ENCODE results near the gene MAP1S.
"Not testable (repeated sequence)": the region's sequence is repeated elsewhere in the genome, so short reads cannot be mapped to it uniquely, and the experiment has no call there.

The MAP1S gene

GRCh38 chr19:17762505-17763229 is 43.4 kb downstream of the MAP1S start:
- DNase-seq (ENCODE audit: low read depth), result no peak

DNA sequence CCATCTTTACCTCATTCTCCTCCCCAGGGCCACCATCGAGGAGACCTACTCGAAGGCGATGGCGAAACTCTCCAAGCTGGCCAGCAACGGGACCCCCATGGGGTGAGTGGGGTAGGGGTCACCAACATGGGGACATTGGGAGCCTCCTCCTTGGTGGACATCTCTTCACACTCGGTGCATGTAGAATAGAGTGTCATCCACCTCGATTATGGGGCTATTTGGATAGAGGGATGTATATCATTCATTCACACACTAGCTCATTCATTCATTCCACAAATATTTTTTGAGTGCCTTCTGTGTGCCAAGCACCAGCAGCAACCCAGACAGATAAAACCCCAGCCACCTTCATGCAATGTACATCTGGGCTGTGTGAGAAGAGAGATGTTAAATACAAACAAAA is 45.1 kb downstream of the MAP1S start:
- no peak for DNase-seq (ENCODE audit: low read depth)

DNA sequence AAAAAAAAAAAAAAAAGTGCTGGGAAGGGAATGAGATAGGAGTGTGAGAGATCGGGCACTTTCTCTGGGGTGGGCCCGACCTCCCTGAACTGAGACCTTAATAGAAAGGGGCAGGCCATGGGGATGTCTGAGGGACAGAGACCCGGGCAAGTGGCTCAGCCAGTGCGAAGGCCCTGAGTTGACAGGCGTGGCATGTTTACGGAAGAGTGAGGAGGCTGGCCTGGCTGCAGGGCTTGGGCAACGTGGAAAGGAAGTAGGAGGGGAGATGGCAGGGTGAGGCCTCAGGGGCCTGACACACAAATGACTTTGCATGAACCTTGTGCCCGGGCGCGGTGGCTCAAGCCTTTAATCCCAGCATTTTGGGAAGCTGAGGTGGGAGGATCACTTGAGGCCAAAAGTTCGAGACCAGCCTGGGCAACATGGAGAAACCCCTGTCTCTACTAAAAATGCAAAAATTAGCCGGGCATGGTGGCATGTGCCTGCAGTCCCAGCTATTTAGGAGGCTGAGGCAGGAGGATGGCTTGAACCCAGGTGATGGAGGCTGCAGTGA is 45.9 kb downstream of the MAP1S start:
- no peak for DNase-seq (ENCODE audit: low read depth)

- no peak for DNase-seq (ENCODE audit: low read depth)
Observed at GRCh38 chr19:17766543-17767131, 47.4 kb downstream of the MAP1S start.

DNA sequence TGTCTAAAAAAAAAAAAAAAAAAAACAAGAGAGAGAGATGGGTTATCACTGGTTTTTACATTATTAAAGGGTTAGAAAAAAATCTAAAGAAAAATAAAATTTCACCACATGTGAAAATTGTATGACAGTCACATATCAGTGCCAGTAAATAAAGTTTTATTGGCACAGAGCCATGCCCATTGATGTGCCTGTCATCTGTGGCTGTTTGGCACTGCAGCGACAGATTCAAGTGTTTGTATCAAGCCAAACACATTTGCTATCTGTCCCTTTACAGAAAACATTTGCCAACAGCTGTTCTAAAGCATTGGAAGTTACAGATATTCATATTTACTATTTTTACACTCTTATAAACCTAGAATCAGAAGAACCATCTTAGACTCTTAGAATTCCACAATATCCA is 48.3 kb downstream of the MAP1S start:
- no peak for DNase-seq (ENCODE audit: low read depth)

DNA sequence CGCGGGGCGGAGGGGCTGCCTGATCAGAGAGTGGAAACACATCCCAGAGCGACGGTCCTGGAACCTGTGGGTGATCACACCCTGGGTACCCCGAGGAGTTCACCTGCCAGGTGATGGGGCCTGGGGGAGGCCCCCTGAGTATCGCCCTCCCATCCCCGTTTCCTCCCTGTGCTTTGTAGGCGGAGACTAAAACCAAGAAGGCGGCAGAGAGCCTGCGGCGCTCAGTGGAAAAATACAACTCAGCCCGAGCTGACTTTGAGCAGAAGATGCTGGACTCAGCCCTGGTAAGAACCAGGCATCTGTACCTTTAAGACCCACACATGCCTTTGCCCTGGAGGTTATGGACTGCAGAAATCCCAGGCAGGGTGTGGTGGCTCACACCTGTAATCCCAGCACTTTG is 51.3 kb downstream of the MAP1S start:
- no peak for DNase-seq (ENCODE audit: low read depth)

GRCh38 chr19:17772172-17772571 is 52.9 kb downstream of the MAP1S start:
- DNase-seq (ENCODE audit: low read depth), result no peak

DNA sequence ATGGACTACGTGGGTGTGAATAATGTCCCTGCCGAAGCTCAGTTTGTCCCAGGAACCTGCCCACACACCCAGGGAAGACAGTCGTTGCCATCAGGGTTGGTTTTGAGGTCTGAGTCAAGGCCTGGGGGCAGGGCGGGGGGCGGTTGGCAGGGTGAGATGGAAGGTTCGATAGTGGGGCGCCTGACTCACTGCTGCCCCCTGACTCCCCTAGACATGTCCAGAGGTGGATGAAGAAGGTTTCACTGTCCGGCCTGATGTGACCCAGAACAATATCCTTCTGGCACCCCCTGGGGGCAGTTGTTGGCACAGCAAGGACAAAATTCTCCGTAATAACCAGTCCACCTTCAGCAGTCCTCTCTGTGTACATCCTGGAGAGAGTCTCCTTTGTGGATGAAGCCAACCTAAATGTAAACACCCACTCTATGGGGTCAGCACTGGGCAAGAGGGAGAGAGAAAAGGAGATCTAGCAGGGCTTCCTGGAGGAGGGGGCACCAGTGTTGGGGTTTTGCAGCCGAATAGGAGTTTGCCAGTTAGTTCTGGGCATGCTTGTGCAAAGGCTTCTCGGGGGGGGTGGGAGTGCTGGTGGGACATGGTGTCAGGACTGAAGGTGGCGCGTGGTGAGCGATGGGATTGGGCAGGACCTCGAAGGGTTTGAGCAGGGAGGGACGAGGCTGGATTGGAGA is 56.1 kb downstream of the MAP1S start:
- no peak for DNase-seq (ENCODE audit: low read depth)

DNA sequence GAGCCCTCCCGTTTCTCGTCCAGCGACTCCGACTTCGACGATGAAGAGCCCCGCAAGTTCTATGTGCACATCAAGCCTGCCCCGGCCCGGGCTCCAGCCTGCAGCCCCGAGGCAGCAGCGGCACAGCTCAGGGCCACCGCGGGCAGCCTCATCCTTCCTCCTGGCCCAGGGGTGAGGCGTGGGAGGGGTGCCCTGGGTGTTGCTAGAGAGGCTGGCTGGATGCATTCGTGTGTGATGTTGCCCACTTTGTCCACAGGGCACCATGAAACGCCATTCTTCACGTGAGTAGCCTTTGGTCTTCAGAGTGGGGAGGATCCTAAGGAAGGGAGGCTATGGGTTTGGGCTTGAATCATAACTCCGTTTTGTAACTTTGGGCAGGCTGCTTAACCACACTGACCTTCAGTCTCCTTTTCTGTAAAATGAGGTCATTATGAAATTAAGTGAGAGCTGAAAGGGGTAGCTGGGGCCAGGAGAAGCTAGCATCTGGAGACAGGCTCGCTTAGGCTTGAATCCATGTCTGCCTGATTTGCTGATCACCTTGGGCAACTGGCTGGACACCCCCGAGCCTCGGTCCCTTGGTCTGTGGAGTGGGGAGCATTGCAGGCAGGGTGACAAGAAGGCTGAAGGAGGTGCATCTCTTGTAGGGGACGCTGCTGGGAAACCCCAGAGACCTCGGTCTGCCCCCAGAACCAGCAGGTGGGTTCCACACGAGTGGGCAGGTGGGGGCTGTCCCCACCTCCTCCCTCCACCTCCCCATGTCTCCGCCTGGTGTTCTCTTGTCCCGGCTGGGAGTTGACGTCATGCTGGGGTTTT is 56.9 kb downstream of the MAP1S start:
- DNase-seq (ENCODE audit: low read depth), result no peak

DNA sequence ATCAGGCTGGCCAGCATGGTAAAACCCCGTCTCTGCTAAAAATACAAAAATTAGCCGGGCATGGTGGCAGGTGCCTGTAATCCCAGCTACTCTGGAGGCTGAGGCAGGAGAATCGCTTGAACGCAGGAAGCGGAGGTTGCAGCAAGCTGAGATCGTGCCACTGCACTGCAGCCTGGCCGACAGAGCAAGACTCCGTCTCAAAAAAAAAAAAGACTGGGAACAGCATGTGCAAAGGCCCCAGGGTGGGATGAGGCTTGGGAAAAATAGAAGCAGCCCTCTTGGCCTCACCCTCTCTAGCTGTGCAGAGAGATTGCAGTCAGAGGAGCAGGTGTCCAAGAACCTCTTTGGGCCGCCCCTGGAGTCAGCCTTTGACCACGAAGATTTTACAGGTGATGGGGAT is 58.6 kb downstream of the MAP1S start:
- DNase-seq (ENCODE audit: low read depth), result not testable (repeated sequence)

DNA sequence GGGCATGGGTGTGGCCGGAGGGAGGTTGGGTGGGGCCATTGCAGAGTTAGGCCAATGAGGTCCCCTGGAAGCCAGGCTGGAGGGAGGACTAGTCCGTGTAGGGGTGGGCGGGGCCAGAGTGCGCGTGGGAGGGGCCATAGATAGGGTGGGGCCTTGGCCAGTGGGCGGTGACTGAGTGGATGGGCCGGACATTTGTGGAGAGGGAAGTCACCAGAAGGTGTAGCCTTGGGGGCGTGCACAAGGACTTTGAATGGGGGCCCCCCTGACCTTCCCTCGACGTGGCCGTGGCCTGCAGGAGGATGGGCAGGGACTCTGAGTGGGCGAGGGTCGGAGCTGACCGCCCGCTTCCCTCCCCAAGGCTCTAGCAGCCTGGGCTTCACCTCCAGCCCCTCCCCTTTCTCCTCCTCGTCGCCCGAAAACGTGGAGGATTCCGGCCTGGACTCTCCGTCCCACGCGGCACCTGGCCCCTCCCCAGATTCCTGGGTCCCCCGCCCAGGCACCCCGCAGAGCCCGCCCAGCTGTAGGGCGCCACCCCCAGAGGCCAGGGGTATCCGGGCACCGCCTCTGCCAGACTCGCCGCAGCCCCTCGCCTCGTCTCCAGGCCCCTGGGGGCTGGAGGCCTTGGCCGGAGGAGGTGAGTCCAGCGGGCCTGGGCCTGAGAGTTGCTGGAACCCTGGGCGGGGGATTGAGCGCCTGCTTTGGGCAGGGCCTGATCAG is 59.1 kb downstream of the MAP1S start:
- DNase-seq (ENCODE audit: low read depth), result no peak

DNA sequence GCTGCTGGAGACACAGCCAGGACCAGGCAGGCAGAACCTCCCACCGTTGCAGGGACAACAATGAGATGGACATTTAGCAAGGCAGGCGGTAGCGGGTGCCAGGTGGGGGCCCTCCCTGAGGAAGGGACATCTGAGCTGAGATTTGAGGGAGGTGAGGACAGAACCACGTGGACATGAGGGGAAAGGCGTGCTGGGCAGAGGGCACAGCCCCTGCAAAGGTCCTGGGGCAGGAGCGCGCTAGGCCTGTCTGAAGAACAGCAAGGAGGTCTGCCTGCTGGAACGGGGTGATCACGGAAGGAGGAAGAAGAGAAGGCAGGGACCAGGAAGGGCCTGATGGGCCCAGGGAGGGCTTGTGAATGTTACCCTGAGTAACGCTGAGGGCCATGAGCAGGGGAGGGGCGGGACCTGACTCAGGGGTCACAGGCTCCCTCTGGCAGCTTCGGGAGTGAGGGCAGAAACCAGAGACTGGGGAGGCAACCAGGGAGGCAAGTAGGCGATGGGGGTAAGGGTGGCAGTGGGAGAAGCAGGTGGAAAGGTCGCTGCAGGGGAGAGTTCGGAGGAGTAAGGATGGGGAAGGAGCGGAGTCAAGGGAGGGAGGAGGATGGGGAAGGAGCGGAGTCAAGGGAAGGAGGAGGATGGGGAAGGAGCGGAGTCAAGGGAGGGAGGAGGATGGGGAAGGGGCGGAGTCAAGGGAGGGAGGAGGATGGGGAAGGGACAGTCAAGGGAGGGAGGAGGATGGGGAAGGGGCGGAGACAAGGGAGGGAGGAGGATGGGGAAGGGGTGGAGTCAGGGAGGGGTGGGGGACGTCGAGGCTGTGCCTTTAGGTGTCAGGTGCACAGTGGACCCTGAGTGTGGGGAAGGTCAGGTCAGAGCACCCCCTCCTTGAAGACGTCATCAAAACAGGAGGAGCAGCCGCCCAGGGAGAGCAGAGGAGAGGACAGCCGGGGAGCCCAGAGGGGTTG is 60.0 kb downstream of the MAP1S start:
- DNase-seq (ENCODE audit: low read depth), result no peak

DNA sequence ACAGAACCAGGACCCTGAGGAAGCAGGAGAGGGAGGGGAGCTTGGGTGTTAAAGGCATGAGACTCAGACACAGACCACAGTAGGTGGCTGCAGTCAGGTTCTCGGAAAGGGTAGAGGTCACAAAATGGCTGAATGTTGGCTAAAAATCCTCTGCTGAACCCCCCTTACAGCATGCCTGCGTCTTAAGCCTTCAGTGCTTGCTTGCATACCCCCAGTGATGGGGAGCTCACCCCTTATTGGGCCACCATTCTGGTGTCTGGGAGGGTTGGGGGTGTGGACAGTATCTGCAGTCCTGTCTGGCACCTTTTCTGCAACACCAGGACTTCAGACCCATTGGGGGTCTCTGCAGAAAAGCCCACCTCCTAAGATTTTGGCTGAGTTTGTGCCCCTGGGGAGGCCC is 61.5 kb downstream of the MAP1S start:
- DNase-seq (ENCODE audit: low read depth), result no peak

DNA sequence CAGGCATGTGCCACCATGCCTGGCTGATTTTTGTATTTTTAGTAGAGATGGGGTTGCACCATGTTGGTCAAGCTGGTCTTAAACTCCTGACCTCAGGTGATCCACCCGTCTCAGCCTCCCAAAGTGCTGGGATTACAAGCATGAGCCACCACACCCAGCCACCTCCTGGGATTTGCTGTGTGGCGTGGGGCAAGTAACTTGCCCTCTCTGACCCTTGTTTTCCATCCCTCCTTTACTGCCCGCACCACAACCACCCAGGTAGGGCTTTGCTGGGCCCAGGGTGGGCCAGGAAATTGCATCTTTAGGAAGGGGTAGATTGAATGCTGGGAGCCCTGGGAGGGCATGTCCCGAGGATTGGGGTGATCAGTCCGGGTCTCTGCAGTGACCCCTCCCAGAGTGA is 64.4 kb downstream of the MAP1S start:
- not testable (repeated sequence) for DNase-seq (ENCODE audit: low read depth)

All from stimulated activated CD4-positive, alpha-beta T cell treated with anti-CD3 and anti-CD28 coated beads, Interleukin-2, amount 100 ng/mL, for 4 hours (primary cell).